Activated CD8-positive, alpha-beta memory T cell treated with anti-CD3 and anti-CD28 coated beads, Interleukin-2, amount 50 U/mL, for 4 hours (primary cell): ENCODE measurements around the gene VMA21.

Experiments
- DNase-seq: peaks from one replicate; pipeline ENCODE4 v3.0.0-alpha.2; 2020

The VMA21 gene, protein sequence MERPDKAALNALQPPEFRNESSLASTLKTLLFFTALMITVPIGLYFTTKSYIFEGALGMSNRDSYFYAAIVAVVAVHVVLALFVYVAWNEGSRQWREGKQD

DNA sequence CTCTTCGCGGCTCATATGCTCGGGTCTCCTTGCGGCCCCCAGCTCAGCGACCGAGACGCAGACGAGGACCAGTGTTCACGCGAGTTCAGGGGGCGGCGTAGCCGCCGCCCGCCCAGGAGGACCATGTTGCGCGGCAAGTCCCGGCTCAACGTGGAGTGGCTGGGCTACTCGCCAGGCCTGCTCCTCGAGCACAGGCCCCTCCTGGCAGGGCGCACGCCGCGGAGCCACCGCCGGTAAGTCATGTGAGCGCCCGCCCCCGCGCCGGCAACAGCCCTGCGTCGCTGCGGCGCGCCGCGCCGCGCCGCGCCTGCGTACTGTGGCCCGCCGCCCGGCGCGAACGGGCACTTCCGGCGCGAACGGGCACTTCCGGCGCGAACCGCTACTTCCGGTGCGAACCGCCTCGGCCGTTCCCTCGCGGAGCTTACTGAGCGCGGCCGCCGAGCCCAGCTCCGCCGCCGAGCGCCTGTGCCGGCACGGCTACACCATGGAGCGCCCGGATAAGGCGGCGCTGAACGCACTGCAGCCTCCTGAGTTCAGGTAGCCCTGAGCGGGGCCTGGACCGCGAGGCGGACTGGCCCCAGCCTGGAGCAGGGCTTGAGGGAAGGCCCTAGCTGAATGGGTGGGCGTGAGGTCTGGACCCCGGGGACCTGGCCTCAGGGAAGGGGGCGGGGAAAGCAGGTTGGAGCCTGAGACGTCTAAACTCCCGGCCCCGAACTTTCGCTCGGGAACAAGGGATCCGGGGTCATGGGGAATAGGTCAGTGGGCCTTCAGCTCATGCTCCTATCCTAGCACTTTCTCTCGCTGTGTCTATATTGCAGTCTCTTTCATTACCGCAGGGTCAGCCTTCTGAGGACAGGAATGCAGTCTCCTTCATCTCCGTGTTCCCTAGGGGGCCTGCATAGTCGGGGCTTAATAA, at the start of gene VMA21:
Gene VMA21 (plus strand): TSS at position 382 of the 916 bp plus-strand sequence. CDS start 103 bp downstream, at position 485.
- peak; percentile 76 for DNase-seq

DNA sequence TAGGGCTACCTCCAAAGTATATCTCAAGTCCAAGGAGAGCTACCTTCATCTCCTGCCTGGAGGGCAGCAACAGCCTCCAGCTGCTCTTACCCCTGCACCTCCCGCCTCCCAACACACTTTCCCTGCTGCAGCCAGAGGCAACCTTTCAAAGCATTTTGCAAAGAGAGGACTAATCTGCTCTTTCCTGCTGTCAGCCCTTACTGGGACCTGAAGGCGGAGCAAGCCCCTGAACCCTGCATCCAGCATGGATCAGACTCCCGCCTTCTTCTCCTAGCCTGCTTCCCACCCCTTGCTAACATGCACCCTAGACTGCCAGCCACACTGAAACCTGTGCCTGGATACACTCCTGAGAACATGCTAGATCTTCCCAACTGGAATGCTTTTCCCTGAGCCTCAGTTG, 37.7 kb upstream of the VMA21 start:
- no peak for DNase-seq

DNA sequence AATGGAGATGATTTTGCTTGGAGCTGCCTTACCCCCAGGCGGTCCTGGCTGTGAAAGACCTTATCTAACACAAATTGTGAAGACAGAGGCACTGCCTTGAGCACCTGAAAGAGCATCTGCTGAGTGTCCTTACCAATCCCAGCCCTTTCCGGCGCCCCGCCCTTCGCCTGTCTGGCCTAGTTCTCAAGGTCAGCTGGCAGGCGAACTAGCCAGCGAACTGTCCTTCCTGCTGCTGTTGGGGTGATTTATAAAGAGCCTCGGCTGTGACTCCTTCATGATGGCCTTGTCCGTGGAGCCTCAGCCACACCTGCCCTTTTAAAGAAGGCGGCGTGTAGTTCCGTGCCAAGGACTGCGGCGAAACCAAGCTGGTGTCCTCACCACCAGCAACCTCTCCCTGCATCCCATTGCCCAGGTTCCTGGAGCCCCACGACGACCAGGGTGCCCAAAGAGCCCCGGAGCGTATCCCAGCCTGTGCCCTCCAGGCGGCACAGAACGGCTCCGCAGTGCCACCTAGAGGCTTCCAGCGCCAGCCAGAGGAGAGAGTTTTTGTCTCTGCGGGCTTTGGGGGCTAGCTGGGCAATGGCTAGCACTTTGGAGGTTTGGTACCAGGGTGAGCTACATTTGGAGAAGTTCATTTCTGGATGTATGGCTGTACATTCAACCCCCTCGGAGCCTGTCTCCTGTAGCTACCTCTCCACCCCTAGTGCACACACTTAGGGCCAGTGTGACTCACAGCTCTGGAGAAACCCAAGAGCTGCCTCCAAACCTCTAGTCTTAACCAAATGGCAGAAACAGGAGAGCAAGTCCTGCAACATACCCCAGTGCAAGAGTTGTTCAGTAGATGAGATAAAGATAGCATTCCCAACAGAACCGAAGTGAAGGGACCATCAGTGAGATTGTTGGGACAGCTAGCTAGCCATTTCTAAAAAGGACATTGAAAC, 36.8 kb upstream of the VMA21 start:
- peak; percentile 32 for DNase-seq

DNA sequence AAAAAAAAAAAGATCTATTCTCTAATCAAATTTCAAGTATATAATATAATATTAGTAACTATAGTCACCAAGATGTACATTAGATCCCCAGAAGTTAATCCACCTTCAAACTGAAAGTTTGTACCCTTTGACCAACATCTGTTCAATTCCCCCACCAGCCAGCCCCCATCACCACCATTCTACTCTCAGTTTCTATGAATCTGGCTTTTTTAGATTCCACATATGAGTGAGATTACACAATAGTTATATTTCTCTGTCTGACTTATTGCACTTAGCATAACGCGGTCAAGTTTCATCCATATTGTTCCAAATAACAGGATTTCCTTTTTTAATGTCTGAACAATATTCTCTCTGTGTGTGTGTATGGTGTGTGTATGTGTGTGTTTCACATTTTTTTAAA, 33.7 kb upstream of the VMA21 start:
- DNase-seq: no peak

DNA sequence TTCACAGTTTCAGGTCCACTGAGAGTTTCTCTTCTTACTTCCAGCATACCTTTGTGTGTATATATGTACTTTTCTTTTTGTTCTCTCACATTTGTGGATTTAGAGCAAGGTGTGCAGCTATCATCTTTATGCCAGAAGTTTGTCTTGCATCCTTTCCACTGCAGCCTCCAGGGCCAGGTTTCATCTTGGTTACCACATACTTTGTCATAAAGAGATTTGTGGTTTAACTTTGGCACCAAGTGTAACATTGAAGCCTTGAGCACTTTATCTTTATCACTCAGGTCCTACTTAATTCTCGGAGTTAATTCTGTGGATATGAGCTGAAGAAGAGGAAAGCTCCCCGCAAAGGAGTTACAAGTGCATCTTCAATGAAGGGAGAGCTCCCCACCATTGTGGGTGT, 31.4 kb upstream of the VMA21 start:
- DNase-seq: no peak

DNA sequence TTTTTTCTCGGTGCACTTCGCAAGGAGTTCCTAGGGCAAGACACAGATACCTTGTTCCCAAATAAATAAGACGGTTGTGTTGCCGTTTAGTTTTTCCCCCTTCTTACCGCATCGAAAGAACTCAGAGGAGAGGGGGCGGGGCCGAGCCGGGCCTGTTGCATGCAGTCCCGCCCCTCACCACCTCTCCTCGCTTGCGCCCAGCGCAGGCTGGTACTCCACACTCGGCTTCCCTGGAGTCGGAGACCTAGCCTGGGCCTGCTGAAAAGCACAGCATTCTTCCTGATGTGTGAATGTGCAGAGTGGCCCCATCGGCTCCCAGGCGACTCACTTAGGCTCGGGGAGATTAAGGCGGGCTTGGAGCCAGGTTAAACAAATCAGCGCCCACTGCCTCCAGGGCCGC, 26.1 kb upstream of the VMA21 start:
- DNase-seq: no peak

DNA sequence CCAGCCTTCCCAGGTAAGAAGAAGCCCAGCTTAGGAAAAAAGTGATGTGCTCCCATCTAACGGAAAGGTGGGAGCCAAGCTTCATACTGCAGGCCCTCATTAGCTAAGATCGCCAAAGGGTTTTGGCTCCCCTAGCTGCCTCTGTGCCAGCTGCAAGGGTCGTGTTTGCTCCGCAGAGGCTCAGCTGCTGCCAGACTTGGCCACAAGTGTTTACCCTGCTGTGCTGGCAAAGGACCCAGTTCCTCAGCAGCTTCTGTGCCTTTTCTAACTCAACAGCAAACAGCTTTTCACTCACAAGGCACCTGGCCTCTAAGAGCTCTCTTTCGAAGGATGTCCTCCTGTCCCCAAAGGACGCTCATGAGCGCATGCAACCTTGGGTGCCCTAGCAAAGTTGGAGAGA, 12.2 kb upstream of the VMA21 start:
- no peak for DNase-seq

DNA sequence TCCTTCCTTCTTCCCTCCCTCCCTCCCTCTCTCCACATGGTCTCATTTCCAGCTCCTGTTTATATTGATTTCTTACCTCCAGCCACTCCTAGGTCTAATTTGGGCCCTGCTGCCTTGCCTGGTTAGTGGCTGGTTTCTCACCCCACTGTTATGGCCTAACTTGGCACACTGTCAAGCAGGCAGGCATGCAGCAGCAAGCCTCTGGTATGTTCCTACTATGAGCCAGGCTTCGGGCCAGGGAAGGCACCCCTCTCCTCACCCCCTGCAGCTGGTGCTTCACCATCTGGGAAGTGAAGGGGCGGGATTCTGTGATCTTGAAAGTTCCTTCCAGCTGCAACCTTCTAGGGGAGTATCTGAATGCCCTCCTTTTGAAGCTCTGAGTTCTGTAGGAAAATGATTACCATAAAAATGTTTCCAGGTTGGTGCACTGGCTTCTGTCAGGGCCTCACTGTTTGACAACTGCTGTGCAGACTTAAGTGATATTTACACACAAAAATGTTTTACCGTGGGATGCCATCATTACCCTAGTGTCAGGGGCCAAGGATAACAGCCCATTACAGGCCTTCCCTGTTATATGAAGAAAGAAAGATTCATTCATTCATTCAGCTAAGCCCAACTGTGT, 10.1 kb upstream of the VMA21 start:
- no peak for DNase-seq

DNA sequence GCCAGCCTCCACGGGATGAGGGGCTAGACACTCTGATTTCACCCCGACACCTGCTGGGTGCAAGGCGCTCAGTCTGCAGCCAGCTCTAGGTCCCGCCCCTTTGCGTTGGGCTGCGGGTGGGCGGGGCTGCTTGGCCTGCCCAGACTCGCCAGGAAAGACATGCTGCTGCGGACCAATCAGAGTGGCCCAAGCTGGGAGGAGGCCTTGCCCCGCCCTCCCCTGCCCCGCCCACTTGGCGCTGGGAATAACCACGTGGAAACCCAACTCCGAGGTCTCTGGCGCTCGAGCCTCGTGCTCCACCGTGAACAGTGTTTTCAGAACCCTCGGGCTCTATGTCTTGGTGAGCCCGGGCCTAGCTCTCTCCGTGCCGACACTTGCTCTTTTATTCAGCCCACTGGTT, 5.3 kb upstream of the VMA21 start:
- no peak for DNase-seq

DNA sequence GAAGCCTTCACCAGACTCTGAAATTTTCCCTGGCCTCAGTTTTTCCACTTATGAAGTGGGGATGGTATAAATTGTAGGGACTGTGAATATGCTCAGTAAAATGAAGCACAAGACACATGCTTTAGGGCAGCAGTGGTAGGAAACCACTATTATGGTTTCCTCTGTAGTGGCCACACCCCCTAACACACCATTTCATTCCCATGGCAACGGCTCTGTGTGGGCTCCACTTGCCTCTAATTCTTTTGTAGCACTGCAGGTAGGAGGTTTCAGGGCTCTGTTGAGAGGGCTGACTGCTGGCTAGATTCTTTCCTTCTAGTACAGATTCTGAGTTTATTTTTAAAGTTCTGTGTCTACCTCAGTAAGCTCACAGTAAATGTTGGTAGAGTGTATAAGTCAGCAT, 3.5 kb upstream of the VMA21 start:
- DNase-seq: peak; percentile 37

DNA sequence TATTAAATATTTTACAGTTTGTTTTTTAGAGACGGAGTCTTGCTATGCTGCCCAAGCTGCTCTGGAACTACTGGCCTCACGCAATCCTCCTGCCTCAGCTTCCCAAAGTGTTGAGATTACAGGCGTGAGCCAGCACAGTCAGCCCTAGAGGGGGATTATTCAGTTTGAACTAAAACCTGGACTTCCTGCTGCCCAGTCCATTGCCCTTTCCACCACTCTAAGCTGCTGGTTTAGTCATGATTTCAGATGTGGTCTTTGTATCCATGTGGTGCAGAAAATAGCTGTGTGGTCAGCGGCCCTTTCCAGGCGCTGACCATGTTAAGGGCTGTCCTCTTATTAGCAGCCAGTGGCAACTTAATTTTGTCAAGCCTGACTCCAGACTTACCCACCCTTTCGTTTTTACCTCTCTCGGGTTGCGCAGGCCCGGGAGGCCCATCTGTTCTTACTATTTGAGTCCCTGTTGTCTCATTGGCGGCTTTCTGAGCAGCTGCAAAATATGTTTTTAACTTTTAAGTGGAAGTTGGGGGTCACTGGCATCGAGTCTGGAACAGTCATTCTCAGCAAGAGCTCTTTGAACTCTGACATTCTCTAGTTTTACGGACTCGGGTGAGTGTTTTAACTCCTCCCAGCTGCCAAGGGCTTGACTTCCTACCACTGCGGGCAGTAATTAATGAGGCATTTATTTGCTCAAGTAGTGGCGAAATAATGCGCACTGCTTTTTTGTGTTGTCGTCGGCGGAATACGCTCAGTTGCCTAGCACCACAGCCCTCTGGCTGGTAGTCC, 773 bp upstream of the VMA21 start:
- DNase-seq: peak; percentile 34

DNA sequence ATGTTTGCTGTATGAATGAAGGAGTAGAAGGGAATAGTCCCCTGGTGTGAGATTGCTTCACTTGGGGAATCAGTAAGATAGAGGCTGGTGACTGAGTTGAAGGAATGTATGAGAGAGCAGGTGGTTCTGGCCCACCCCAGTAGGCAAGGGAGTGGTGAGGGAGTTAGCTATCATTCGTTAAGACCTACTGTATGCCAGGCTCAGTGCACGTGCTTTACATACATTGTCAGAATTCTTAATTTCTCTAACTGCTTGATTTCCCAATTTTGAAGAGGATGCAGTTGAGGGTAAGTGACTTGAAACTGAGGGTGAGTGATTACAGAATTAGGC, 700 bp downstream of the VMA21 start:
- DNase-seq: no peak

DNA sequence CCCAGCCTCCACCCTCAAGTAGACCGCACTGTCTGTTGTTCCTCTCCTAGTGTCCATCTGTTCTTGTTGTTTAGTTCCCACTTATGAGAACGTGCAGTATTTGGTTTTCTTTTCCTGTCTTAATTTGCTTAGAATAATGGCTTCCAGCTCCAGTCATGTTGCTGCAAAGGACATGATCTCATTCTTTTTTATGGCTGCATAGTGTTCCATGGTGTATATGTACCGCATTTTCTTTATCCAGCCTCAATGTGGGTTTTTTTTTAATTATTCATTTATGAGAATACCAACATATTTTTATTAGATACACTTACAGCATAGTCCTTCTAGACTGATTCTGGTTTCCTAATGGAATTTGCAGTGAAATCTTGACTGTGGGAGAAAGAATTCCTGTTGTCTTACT, 1.3 kb downstream of the VMA21 start:
- DNase-seq: no peak

DNA sequence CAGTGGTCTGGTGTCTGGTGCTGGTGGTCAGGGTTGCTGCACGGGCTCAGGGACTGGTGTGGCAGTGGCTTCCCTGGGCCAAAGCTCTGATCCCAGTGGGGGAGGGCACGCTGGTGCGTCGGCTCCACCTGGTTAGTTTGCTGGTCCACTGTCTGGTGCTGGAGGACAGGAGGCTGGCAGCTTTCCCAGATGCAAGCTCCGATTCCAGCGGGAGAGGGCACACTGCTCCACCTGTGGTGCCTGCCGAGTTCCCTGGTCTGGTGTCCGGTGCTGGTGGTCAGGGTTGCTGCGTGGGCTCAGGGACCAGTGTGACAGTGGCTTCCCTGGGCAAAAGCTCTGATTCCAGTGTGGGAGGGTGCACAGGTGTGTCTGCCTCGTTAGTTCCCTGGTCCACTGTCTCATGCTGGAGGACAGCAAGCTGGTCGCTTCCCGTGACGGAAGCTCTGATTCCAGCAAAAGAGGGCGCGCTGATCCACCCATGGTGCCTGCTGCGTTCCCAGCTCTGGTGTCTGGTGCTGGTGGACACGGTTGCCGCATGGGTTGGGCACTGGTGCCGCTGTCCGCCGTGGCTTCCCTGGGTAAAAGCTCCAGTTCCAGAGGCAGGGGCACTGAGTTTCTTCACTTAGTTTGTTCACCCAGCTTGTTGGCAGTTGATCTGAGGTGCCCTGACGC, 5.8 kb downstream of the VMA21 start:
- DNase-seq: no peak

DNA sequence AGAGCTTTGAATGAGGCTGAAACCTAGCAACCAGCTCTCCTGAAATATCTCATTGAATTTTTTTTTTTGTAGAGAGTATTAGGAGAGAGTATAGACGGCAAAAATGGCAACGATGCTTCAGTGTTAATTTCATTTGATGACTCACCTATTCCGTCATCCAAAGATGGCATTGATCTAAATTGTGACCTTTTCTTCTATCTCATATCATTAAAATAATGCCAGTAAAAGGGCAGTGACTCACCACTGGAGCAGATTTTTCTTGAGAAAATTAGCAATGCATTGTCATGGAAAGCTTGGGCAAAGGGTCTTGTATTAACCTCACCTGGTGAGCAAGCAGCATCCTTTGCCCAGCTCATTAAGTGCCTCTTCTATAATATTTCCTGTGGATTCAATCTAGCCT, 19.6 kb downstream of the VMA21 start:
- DNase-seq: no peak

DNA sequence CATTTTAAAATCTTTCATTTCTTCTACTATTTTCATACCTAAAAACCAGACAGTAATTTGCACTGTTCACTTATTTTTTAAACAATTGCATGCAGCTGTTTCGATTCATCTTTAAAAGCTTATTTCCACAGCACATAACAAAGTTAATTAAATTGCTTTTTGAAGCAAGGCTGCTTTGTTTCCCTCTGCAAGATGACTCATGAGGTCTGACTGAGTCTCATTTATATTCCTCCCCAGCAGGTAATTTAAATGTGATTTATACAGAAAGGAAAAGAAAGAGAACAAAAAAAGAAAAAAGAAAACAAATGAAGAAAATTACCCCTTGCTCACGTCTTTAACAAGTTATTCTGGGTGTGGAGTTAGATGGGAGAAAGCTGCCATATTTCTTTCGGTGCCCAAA, 22.8 kb downstream of the VMA21 start:
- no peak for DNase-seq

DNA sequence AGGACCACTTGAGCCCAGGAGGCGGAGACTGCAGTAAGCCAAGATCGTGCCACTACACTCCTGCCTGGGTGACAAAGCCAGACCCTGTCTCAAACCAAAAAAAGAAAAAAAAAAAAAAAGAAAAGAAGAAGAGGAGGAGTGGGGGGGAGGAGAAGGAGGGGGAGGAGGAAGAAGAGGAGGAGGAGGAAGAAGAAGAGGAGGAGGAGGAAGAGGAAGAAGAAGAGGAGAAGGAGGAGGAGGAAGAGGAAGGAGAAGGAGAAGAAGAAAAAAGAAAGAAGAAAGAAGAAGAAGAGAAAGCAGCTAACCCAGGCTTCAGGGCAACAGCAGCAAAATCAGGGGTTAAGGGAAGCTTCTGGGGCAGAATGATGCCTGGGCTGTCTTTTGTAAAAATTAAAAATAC, 27.5 kb downstream of the VMA21 start:
- no peak for DNase-seq

DNA sequence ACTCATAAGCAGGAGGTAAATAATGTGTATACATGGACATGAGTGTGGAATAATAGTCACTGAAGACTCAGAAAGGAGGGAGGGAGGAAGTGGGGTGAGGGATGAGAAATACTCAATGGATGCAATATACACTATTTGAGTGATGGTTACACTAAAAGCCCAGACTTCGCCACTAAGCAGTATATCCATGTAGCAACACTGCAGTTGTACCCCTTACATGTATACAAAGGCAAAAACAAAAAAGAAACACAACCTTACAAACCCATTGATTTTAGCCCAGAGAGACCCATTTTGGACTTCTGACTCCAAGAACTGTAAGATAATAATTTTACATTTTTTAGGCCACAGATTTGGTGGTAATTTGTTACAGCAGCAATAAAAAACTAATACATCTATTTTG, 51.5 kb downstream of the VMA21 start:
- DNase-seq: no peak

DNA sequence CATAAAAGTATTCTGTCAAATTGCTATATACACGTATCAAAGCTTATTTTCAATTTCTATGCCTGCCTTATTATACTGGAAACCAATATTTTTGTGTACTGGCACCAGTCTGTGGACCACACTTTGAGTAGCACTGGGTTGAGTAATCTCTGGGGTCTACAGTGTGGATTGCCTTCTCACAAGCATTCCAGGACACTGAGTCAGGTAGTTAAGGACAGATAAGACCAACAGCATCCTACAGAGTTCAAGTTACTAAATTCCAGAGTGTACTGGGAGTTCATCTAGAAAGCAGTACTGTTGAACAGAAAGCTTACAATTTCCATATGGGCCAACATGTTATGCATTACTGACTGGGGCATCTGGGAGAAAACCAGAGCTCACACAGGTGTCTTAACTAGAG, 61.8 kb downstream of the VMA21 start:
- DNase-seq: no peak
